Astrocyte of the cerebellum (primary cell): ENCODE measurements around the gene LRRC8C.

Experiments
- DNase-seq: peaks from one replicate; pipeline ENCODE4 v3.0.0-alpha.2; 2011; ENCODE audit warnings: low read depth
- H3K4me3 ChIP-seq: 2 replicates; pipeline ENCODE4 v1.5.1; 2011; ENCODE audit warnings: mild to moderate bottlenecking, low read depth, low read length, moderate library complexity
- in situ Hi-C: cut with HindIII; loops from 2 replicates; pipeline ENCODE4 v1.10.0; 2017; ENCODE audit warnings: low sequenced_read_pairs
- TF ChIP-seq, protein P1 (sequence below): IDR thresholded peaks from 2 replicates; pipeline ENCODE4 v1.5.1; 2012; ENCODE audit warnings: low read length, low read depth, moderate library complexity, mild to moderate bottlenecking; ENCODE audit errors: missing control alignments

Gene LRRC8C

DNA sequence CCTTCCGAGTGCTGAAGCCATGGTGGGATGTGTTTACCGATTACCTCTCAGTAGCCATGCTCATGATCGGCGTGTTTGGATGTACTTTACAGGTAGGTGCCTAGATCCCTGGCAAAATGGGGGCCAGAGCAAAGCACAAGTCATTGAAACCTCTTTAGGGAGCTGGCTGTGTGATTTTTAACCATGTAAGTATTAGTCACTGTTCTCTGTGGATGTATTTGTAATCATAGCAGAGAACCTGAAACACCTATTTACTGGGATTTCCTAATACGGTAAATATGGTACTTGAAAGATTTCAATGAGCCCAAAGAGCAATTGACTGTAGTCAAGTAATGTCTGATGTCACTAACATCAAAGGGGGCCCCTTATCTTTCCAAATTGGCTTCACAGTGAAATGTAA is 53.6 kb downstream of the LRRC8C start:
- in situ Hi-C loops, result no loop called here
- TF ChIP-seq, protein P1, sequence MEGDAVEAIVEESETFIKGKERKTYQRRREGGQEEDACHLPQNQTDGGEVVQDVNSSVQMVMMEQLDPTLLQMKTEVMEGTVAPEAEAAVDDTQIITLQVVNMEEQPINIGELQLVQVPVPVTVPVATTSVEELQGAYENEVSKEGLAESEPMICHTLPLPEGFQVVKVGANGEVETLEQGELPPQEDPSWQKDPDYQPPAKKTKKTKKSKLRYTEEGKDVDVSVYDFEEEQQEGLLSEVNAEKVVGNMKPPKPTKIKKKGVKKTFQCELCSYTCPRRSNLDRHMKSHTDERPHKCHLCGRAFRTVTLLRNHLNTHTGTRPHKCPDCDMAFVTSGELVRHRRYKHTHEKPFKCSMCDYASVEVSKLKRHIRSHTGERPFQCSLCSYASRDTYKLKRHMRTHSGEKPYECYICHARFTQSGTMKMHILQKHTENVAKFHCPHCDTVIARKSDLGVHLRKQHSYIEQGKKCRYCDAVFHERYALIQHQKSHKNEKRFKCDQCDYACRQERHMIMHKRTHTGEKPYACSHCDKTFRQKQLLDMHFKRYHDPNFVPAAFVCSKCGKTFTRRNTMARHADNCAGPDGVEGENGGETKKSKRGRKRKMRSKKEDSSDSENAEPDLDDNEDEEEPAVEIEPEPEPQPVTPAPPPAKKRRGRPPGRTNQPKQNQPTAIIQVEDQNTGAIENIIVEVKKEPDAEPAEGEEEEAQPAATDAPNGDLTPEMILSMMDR, result no peak
- H3K4me3 ChIP-seq, result no peak overlapping the region
- no peak for DNase-seq

DNA sequence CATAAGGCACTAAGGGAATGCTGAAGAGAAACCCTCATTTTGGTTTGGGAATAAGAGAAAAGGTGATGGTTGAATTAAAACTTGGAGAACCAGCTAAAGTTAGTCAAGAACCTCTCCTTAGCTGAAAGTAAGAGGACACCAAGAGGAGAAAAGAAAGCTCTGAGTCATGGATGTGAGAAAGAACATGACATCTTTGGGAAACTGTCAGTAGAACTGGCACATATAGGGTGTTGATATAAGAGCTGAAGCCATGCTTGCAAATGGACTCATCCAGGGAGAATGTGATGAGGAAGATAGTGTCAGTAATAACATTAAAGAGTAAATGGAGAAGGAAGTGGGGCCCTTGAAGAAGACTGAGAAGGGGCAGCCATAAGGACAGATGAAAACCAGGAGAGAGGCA is 54.3 kb downstream of the LRRC8C start:
- no peak for DNase-seq
- in situ Hi-C loops, result no loop called here
- TF ChIP-seq, protein P1, result no peak
- no peak overlapping the region for H3K4me3 ChIP-seq

DNA sequence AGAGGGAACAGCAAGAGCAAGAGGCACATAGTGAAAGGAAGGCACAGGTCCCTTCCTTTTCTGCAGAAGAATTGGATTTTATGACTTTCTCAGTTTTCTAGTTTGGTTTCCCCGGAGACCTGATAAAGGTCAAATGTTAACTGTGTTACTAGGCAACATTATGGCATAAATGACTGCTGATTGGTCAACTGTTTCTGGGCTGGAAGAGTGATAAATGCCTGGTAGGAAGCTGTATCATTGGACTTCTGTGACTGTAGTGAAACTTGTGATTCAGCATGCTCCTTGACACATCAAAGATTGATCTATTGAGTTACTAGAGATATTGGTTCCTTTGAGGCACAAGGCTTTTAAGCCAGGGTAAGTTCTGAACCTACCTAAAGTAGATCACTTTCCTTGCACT is 55.7 kb downstream of the LRRC8C start:
- DNase-seq, result no peak
- TF ChIP-seq, protein P1, result no peak
- in situ Hi-C loops, result no loop called here

DNA sequence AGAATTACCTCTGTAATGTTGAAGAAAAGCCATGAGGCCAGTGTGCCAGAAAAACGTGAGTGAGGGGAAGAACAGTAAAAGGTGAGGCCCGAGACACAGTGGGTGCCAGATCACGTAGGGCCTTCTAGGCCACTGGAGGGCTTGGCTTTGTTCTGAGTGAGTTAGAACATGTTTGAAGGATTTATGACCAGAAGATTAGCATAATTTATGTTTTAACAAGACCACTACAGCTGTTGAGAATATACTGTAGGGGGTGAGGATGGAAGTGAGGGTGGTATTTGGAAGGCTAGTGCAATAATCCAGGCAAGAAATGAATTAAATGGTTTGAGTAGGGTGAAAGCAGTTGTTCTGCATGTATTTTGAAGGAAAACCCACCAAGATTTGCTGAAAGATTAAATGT is 56.3 kb downstream of the LRRC8C start:
- no peak for DNase-seq
- TF ChIP-seq, protein P1, result no peak
- in situ Hi-C loops, result no loop called here
- no peak overlapping the region for H3K4me3 ChIP-seq

More for the DNA sequence above, 55.7 kb downstream of the LRRC8C start:
- no peak overlapping the region for H3K4me3 ChIP-seq

DNA sequence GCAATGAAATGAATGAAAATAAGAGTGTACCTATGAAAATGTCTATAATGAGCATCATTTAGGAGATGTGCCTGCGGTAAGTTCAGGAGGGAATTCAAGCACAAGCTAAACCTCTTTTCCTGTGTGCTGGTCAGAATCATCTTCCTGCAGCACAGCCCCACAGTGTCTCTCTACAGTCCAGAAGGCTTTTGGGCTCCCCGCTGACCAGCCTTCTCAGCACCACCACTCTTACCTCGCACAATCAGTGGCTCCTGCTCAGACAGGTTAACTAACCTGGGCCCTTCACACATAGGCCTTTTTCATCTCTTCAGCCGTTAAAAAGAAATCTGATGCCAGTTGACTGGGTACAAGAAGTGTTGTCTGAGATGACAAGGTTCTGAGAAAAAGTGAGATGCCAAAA is 57.7 kb downstream of the LRRC8C start:
- H3K4me3 ChIP-seq, result no peak overlapping the region
- in situ Hi-C loops, result no loop called here
- TF ChIP-seq, protein P1, result no peak

DNA sequence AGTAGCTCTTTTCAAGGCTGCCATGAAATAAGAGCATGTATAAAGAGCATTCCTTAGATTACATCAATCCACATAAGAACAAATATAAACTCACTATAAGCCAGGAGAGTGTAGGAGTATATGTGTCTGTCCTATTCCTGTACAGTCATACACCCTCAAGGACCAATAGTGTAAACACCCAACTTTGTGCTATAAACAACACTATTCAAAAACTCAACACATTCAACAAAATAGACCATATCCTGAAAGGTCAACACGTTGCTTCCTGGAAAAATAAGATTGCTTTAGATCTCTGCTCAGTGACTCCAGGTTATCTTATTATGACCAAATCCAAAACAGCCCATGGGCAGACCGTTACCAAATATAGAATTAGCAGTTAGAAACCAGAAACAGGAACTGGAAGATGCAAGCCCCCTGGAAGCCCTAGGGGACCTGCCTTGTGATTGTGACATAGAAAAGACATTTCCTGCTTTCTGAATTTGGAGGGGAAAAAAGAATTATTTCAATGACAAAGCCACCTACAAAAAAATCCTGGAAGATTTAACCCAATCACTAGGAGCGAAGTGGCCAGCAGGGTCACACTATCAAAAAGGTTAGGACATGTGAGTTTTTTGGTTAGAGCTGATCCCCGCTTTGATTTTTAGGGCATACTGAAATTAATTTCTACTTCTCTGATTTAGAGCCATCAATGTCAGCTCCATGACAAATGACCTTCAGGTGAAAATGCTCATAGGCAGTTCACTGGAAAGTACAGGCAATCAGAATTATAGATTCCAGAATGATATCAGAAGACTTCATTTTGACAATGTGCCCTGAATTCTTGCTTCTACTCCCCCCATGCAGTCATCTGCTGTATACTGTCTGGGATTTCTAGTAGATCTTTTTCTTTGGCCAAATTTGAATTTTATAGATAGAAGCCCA is 59.9 kb downstream of the LRRC8C start:
- in situ Hi-C loops, result no loop called here
- TF ChIP-seq, protein P1, result no peak
- H3K4me3 ChIP-seq, result no peak overlapping the region
- no peak for DNase-seq

More for the DNA sequence above, 57.7 kb downstream of the LRRC8C start:
- no peak for DNase-seq
